EL (cell line): ENCODE measurements around the gene LYRM4.

Experiments
- DNase-seq: peaks from one replicate; pipeline ENCODE4 v3.0.0-alpha.2; 2016

The LYRM4 gene

DNA sequence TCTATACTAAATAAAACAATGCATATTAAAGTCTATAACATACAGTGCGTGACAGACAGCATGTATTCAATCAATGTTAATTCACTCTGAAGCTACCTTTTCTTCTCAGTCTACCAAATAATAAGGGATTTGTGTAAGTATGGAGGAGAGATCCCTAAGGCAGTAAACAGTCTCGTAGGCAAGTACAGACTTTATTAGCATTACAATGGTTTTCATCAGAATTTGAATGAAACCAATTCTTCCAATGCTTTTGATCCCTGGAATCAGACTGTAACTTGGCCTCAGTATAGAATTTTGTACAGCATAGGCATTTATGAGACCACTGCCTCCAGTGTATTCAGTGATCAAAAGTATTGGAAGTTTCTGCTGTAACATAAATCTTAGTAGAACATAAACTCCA is 19.5 kb downstream of the LYRM4 start:
- DNase-seq = no peak

DNA sequence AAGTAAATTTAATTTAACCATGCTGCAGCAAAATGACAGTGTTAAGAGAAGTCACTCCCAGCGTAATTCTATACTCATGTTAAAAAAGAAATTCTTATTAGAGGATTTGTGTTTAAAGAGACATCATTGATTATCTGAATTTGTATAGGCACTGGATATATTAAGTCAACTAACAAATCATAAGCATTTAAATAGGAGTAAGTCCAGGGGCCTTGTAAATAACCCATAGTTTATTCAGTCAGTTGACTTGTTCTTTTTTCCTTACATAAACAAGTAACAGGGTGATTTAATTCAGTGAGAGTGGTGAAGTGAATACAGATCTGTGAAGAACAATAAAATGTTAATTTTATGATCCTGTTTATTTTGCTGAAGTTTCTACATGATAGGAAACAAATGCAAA is 22.4 kb downstream of the LYRM4 start:
- no peak for DNase-seq

DNA sequence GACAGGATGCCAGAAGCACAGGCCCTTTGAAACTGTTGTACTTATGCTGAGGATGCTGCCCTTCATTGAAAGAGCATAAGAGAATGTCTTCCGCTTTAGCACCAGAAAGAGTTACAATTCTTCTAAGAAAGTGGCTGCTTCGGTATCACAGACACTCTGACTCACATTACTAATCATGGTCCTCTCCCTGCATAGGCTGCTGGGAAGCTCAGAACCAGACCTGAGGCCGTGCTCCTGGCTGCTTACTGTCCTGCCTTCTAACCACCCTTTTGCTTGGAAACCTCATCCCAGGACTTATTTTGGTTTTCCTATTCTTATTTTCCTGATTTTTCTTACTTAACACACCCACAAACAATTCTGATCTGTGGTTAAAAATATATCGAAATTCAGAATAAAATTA is 22.9 kb downstream of the LYRM4 start:
- DNase-seq = no peak

DNA sequence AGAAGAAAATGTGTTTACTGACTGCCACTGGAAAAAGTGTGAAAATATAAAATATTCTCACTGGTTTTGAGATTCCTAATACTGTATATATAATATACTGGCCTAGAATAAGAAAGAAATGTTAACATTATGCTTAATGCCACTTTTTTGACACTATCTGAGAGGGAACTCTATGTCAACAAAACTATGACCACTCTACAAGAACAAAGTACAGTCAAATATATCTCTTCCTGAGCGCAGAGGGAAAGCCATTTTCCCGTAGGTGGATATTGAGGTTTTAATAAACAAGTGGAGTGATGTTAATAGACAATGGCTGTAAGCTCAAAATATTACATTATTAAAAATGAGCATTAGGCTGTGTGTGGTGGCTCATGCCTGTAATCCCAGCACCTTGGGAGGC is 24.9 kb downstream of the LYRM4 start:
- DNase-seq = no peak

DNA sequence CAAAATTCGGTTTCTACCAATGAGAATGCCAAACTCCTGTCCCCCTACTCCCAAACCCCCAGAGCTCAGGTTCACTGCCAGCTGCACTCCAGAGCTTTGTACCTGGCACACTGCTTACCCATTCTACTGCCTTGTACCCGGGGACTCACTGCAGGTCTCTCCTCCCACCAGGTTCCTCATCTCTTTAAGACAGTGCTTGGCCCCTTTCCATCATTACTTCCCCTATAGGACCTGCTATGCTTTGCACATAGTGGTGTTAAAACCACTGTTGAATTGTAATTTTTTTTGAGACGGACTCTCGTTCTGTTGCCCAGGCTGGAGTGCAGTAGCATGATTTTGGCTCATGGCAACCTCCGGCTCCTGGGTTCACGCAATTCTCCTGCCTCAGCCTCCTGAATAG is 25.9 kb downstream of the LYRM4 start:
- DNase-seq = no peak

DNA sequence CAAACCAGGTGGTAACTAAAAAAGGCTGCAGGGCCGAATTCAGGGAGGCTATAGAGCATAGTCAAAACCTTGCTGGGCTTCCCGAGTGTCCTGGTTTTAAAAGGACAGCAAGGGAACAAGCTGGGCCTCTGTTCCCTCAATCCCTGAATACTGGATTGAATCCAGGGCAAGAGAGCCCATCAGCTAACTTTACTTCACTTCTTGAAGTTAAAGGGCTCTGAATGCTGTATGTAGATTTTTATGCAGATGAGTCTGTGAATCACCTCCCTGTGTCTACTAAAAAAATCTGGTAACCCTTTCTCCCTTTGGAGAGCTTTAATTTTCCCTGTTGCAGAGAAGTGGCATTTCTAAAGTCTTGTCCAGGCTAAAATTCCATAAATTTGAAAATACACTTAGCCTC is 29.5 kb downstream of the LYRM4 start:
- no peak for DNase-seq

DNA sequence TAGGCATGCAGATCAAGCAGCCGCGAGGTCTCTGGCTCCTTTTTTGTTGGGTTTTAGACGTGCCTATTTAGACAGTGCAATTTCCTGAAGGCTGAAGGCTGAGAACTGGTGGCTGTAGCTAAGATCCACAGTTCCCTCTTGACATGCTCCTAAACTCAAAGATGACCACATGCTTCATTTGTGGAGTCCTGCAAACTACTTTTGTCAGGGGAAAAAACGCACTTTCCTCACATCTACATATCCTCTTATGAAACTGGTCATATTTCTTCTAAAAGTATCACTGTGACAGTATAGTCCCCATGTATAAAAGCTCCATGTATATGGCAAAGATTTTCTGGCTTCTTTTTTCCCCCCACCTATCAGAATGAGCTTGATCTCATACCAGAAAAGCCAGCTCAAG is 30.7 kb downstream of the LYRM4 start:
- no peak for DNase-seq

DNA sequence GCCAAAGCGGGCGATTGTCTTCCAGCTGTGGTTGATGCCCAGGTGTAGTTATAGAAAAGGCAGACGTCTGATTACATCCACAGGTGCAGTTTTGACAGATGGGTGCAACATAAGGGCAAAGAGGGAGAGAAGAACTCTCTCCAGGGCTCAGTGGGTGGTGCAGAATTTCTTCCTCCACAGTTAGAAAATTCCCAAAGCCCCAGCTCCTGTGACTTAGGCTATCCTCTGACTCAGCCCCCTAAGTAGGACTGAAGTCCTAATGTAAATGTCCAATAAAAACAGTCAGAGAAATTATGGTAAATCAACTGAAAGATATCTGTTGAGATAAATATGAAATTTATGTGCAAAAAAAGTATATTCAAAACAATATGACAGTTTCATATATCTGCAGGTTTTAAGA is 31.4 kb downstream of the LYRM4 start:
- no peak for DNase-seq

DNA sequence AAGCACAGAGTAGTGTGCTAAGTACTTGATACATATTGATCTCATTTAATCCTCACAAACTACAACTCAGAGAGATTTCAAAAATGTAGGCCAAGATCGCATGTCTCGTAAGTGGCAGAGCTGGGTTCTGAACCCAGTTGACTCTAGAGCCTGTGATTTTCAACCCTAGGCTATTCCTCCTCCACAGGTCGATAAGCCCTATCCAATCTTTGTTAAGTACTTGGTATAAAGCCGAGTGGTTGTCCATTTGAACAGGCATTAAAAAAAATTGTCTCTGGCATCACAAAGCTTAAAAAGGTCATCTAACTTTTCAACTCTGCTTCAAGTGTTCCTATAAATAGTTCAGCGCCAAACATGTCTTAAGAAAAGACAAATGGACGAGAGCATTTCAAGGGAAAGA is 37.4 kb downstream of the LYRM4 start:
- DNase-seq = no peak

DNA sequence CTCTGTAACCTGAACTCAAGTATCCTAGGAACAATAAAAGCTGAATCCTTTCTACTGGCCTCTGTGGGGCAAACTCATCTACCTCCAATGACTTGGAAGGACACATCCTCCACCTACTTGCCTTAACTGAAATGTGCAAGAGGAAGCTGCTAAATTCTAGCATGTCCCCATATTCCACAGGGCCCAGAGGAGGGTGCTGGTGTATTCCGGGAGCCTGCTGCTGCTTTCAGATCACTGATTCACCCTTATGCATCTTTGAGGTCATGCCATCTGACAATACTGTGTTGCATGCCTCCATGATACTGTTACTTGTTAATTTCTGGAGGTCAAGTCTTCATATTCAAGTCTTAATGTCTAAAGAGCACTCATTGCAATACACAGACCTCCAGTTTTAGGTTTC is 40.3 kb downstream of the LYRM4 start:
- DNase-seq = no peak

DNA sequence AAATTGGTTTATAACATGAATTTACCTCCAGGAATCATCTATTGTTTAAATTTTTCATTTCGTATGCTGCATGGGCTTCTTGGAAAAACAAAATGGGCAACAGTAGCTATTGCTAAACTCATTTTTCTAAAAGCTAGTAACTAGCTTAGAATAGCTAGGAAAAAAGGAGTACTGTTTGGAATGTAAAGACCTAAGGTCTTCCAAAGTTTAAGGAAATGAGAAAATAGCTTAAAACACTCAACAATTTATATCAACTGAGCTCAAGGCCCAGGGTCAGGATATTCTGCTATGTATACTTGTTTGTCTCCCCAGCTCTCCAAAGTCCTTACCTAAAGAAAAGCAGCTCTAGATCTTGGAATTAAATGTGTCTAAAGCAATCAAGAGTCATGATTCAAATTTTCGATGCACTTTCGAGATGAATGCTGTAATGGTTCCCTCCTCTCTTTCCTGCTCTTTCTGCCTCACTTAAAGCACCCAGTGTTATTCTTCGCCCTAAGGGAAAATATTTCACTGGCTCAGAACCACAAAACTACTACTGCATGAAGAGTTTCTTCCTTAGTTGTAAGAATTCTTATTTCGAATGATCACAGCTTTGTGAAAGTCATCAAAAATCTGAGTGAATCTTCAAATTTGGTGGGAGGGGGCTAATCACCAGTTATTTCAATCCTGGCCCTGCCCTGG is 41.6 kb downstream of the LYRM4 start:
- DNase-seq = peak; percentile 37

DNA sequence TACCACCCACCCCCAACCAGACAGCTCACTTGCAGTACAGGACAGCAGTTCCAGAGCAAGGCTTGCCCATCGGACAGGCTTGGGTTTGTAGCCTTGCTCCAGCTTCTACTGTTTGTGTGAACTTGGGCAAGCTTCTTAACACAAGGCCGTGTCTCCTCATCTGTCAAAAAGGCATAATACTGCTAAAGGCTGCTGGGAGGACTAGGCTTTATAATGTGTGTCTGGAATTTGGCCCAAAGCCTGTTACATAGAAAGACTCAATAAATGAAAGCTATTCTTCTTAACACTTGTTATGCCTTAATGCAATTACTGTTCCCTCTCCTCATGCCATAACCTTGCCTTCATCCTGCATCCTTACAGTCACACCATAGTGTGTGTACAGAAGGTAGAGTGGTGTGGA is 43.4 kb downstream of the LYRM4 start:
- DNase-seq = no peak

DNA sequence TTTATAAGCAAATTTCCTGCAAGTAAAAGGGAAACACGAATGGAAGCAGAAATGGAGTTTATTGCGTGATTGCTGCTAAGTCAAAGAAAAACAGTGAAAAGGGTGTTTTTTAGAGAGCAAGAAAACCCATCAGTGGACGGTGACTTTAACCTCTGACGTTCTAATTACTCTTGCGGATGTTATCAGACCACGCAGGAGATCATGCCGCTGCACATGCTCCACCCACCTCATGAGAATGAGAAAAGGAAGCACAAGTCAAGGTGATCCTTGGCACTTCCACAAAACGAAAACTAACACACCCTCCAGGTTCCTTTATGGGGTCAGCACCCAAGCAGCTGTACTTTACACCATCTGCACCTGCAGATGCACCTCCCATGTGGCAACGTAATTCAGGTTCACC is 45.0 kb downstream of the LYRM4 start:
- no peak for DNase-seq

DNA sequence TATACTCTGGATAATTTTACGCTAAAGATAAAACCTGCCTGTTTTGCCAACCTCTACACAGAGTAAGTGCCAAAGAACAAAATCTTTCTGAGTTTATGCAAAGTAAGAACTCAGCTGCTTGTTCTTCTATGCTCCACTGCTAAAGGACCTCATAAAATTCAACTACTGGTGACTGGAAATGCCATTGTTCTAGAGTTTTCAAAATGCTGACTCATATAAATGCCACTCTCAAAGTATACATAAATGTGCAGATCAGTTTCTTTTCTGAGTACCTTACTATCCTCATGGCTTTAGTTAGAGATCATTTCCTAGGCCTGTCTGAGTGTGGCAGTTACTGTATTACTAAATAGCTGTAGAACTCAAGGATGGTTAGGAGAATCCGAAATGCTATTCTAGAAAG is 45.6 kb downstream of the LYRM4 start:
- peak; percentile 14 for DNase-seq

DNA sequence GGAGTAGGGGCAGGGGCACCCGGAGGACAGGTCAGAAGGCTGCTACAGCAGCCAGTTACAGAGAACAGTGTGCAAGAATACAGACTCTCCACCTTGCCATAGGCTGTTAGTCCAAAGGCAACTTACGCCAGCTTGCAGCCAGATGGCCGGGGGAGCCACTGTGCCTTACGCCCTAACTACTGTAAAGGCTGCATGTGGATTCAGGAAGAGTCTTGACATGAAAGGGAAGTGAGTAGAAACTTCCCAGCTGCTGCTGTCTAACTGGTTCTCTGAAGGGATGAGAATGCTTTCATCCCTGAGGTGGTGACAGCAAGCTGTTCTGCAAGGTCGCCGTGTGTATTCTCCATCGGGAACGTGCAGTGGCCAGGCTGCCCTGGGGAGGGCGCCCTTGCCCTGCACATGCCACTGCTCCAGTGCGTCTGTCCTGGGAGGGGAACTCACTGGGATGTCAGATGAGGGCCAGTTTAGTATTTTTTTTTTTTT is 46.1 kb downstream of the LYRM4 start:
- DNase-seq = peak; percentile 22

DNA sequence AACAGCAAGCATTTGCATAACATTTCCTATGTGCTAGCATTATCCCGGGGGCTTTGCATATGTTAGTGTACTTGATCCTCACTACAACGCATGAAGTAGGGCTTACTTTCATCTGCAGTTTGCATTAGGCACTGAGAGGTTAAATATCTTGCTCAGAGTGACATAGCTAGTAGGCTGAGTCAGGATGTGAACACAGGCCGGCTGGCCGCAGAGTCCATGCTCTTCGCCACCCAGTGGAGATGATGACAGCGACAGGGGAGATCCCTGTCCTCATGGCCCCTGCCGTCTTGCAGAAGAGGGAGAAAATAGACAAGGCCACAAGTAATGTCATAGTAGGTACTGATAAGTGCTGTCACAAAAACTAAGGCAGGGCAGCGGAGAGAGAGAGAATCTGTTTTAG is 46.9 kb downstream of the LYRM4 start:
- peak; percentile 62 for DNase-seq

DNA sequence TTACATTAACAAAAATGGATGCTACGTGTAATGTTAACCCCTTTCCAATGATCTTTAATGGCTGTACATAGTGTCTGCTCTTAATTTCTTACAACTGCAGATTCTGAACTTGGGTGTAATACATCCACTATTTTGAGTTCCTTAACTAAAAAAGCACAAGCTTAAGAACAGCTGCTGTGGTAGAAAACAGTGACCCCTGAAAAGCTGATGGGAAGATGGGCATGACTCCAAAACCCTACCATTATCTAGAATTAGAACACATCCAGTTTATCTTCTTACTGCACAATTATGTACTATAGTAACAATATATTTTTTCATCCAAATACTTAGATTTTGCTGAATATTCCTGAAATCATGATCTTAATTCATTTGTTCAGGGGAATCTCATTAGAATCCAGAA is 49.3 kb downstream of the LYRM4 start:
- DNase-seq = no peak

DNA sequence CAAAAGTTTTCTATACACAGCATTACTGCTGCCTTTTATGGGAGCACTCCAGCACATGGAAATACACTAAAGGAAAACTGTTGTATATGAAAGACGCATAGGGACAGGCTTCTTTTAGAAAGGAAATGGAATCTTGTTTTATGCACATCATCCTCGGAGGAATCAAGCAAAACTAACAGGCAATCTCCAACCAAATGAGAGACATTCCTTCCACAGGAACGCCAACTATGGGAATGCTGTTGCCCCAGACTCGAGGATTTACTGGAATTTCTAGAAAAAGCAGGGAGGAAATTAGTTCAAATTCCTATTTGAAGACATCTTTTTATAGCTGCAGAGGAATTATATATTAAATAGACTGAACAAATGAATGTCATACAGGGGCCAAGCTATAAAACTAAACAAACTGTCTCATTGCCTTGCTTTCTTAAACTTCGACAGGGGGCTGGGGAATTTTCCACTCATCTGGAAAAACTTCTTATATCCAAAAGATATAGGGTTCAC is 52.2 kb downstream of the LYRM4 start:
- peak; percentile 23 for DNase-seq

DNA sequence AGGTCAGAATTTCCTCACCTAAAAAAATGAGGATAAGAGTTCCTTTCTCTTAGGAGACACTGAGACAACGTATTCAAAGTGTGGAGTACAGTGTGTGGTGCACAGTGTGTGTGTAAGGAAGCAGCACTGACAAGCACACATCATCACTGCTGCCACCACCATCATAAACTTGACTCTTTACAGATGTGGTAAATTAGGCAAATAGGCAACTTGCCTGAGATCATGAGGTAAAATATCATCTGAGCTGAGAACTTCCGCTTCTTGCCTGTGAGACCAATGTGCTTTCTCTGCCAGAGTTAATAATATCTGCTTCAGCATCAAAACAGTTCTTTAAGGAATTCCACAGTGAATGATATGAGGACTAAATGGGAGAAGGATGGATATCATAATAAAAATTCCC is 52.7 kb downstream of the LYRM4 start:
- peak; percentile 18 for DNase-seq

DNA sequence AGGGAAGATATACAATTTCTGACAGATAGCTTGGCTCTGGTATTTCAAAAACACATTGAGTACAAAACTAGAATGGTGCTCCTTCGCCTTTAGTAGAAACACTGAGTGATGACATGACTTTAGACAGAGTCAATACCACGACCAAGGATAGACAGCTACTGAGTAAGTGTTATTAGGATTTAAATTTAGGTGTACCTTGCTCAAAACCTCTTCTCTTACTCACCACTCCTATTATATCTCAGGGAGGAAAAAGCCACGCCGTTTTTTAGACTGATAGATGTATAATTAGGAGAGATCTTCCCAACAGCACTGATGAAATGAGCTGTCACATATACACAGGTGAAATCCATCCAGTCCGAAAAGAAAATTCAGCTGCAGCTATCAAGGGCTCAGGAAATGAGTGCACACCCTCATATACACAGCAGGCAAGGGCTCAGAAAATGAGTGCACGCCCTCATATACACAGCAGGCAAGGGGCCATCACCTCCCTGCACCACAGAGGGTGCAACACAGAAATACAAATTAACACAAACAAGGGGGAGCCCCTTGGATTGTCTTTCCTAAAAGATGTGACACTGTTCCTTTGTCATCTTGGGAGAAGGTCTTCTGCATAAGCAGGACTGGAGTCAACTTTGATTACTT is 53.7 kb downstream of the LYRM4 start:
- no peak for DNase-seq

DNA sequence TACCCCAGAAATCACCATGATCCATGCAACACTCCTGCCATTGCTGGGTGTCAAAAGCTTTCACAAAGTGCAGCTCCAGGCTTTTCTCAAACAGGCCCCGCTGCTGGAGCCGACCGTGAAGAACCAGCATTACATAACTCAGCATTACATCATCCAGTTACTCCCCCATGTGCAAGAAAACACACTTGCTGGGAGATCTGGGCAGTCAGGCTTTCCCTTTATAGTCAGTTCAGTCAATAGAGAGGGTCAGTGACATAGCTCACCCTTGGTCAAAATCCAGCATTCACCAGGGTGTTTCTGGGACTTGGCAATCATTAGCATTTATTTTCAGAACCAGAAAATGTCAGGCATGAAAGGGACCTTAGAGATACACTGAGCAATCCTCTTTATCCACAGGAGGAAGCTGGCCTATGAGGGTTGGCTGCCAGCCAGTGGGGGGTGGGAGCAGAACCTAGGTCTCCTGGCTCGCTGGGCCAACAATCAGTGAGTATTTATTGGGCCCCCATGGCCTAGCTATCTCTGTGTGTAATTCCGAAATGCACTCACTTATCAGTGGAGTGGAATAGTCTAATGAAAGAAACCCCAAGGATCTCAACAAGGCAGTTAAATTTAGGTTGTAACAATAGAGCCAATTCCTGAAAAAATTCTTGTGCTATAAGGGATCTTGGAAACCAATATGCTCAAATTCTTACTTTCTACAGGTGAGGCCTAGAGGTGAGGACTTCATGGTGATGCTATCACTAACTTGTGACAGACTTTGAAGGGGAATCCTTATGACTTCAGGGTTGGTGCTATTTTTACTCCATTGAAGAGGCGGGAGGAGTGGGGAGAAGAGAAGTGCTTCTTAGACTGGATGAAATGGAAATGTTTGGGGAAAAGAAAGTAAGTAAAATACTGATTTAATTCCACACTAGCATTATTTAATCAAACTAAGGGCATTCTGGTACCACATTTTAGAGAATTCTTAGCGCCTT is 54.6 kb downstream of the LYRM4 start:
- DNase-seq = peak; percentile 51

DNA sequence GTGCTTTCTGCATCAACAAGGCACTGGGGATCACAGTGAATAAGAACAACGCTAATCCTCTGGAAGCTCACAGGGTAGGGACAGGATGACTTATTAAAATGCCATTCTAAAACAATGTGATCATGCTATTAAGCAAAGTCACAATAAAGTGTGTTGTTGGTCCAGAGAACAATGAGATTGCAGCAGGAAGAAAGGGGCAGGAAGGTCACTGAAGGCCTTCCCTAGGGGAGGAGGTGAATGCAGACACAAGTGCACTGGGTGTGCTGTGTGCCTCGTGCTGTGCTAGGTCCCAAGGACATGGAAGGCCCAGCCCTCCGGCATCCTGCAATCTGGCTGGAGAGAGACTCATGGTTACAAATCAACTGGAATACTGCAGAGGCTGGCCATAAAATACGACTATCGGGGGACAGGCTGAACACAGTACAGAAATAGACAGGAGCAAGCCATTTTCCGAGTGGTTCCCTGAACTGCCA is 55.7 kb downstream of the LYRM4 start:
- DNase-seq = no peak

DNA sequence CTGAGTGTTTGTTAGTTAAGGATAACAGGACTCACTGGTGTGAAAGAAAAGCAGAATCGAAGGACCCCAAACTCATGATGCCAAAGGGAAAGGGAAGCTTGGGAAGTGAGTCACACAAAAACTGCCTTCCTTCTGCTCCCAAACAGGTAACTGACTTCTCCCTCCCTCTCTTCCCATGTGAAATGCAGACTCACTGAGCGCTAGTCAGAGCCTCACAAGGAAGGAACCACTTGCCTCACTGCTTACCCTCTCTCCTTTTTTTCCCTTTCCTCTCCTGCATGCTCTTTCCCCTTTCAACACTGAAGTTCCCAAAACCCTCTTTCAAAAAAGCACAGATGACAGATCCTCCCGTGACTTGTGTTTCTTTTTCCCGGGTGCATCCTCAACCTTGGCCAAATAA is 56.4 kb downstream of the LYRM4 start:
- no peak for DNase-seq
